ENCODE measurements around the gene NPR1. TPM values are rescaled to one million over a fixed set of nuclear protein-coding genes. Genes with fewer than 3 reads are reported as not detected.

Gene NPR1
- total and polyA plus RNA-seq, 2 donors (not counting 3 experiments of a cell fraction or from before 2014, with no cell fraction given), result 9.8 to 13.3 TPM

GRCh38 chr1:153629343-153629665 lies 49.2 kb upstream of the NPR1 start:
- ChIA-PET POLR2A (interaction anchor here (0.6 to 3.6 kb wide), 2 partner anchors 13 to 20 kb away, joined by 3 to 43 read pairs; no protein-coding TSS in a partner anchor), CTCF (interaction anchor here (4.6 to 7.8 kb wide), 2 partner anchors 58 to 96 kb away, joined by 51 to 145 read pairs; no protein-coding TSS in a partner anchor)
- DNase-seq (ENCODE audit: low read depth, low spot score), result no peak
- Histone ChIP-seq H3K4me3 (replicated peaks in 1 of 3; ENCODE audit: insufficient read depth in 1 of 3, low read depth in 1 of 3, low read length in 3 of 3) (no peak overlapping the region), H4K20me1 (replicated peaks; ENCODE audit: control insufficient read depth, extremely low read depth, insufficient read depth, low read length) (no peaks in the 10 kb centered on the region), H3K9ac (replicated peaks; ENCODE audit: extremely low read depth, insufficient read depth, low read length) (no peak overlapping the region), H3K27ac (ENCODE audit: insufficient read depth, low read depth, low read length) (no peak overlapping the region), H2AFZ (ENCODE audit: low read depth, low read length) (no peak overlapping the region), H3K9me3 (replicated peaks; ENCODE audit: control insufficient read depth, insufficient read depth, low read length) (no peaks in the 10 kb centered on the region), H3K79me2 (ENCODE audit: control insufficient read depth, insufficient read depth, low read length) (peaks cover 23% of the 10 kb centered on the region), H3K36me3 (ENCODE audit: control insufficient read depth in 2 of 2, extremely low read depth in 1 of 2, insufficient read depth in 2 of 2, low read length in 2 of 2) (no peaks in the 10 kb centered on the region), H3K9me1 (replicated peaks; ENCODE audit: control insufficient read depth, extremely low read depth, insufficient read depth, low read length) (no peaks in the 10 kb centered on the region), H3K4me2 (ENCODE audit: insufficient read depth, low read length) (no peak overlapping the region), H3K4me1 (ENCODE audit: control insufficient read depth, extremely low read depth, insufficient read depth, low read length) (peaks cover 19% of the 10 kb centered on the region), H3K27me3 (ENCODE audit: control insufficient read depth in 2 of 2, insufficient read depth in 2 of 2, low read length in 2 of 2) (no peaks in the 10 kb centered on the region)
- intact Hi-C loops (cut with micrococcal nuclease) (no loop called here), dilution Hi-C loops (cut with MboI; ENCODE audit: extremely low pct_ligation_motif_present, low sequenced_read_pairs) (no loop called here)
- no TSS peak for BruUV-seq (replicated peaks)
- FAIRE-seq, result no peak
- TF ChIP-seq JUN (IDR thresholded peaks at IDR 0.05; ENCODE audit: borderline replicate concordance, insufficient read depth, insufficient read length, low read depth) (no peak), POLR2A (IDR thresholded peaks at IDR 0.05; ENCODE audit: low read depth, low read length) (no peak), MYC (IDR thresholded peaks at IDR 0.05; ENCODE audit: low read depth, low read length) (no peak), EZH2 (IDR thresholded peaks at IDR 0.05; ENCODE audit: borderline replicate concordance, low read depth, low read length, severe bottlenecking) (no peak), GATA2 (IDR thresholded peaks at IDR 0.05; ENCODE audit: insufficient read depth, insufficient read length, low read depth, low read length) (no peak), FOS (IDR thresholded peaks at IDR 0.05; ENCODE audit: borderline replicate concordance, insufficient read depth, low read length) (no peak), CTCF (IDR thresholded peaks at IDR 0.05; ENCODE audit: extremely low read depth in 1 of 2, insufficient read depth in 1 of 2, low read depth in 1 of 2, low read length in 2 of 2) (no peak), POLR2AphosphoS5 (IDR thresholded peaks at IDR 0.05; ENCODE audit: insufficient read depth, low read depth, low read length) (no peak), MAX (IDR thresholded peaks at IDR 0.05; ENCODE audit: insufficient read depth, insufficient read length) (no peak)
